Fibroblast of lung (primary cell): ENCODE results near the gene CCNF. TPM values are rescaled to one million over a fixed set of nuclear protein-coding genes. Genes with fewer than 3 reads are reported as not detected.

ENCODE experiments used
- DNase-seq, 2 donors: peaks; one replicate each; pipeline versions ENCODE4 v3.0.0 to v3.0.0-alpha.2; 2010; ENCODE audit warnings: low read depth in 2 of 2
- H2AFZ ChIP-seq: 2 replicates; pipeline ENCODE4 v1.5.1; 2012; ENCODE audit warnings: low read length, control low read depth, inconsistent platforms
- H3K27ac ChIP-seq: 2 replicates; pipeline ENCODE4 v1.5.1; 2011; ENCODE audit warnings: low read length, control low read depth; ENCODE audit not compliant: insufficient read depth
- H3K27me3 ChIP-seq: 2 replicates; pipeline ENCODE4 v1.5.1; 2011; ENCODE audit warnings: mild to moderate bottlenecking, low read length; ENCODE audit not compliant: control insufficient read depth, insufficient read depth
- H3K36me3 ChIP-seq: 2 replicates; pipeline ENCODE4 v1.5.1; 2011; ENCODE audit warnings: low read length; ENCODE audit not compliant: control insufficient read depth, insufficient read depth
- H3K4me1 ChIP-seq: 2 replicates; pipeline ENCODE4 v1.5.1; 2011; ENCODE audit warnings: low read length; ENCODE audit not compliant: control insufficient read depth, insufficient read depth; ENCODE audit errors: extremely low read depth
- H3K4me2 ChIP-seq: 2 replicates; pipeline ENCODE4 v1.5.1; 2011; ENCODE audit warnings: low read length, control low read depth; ENCODE audit not compliant: insufficient read depth; ENCODE audit errors: extremely low read depth
- H3K4me3 ChIP-seq, 4 experiments: fragments of 200-600 bp in 1 of 4; sonication (generic) in 1 of 4; replicated peaks in 1 of 4; 2 replicates each; pipeline ENCODE4 v1.5.1; 2011 to 2016; ENCODE audit warnings: low read length in 4 of 4, low read depth in 3 of 4, mild to moderate bottlenecking in 3 of 4, control low read depth in 2 of 4, inconsistent platforms in 1 of 4, mixed read lengths in 1 of 4; ENCODE audit not compliant: insufficient read depth in 1 of 4; ENCODE audit errors: control extremely low read depth in 1 of 4
- H3K79me2 ChIP-seq: 2 replicates; pipeline ENCODE4 v1.5.1; 2012; ENCODE audit warnings: mild to moderate bottlenecking, low read length, inconsistent platforms; ENCODE audit not compliant: control insufficient read depth, insufficient read depth
- H3K9ac ChIP-seq: 2 replicates; pipeline ENCODE4 v1.5.1; 2011; ENCODE audit warnings: mild to moderate bottlenecking, low read length, control low read depth; ENCODE audit not compliant: insufficient read depth
- H3K9me3 ChIP-seq: 2 replicates; pipeline ENCODE4 v1.5.1; 2012; ENCODE audit warnings: low read depth, low read length; ENCODE audit not compliant: control insufficient read depth, insufficient read depth
- H4K20me1 ChIP-seq: 2 replicates; pipeline ENCODE4 v1.5.1; 2011; ENCODE audit warnings: low read length; ENCODE audit not compliant: control insufficient read depth, insufficient read depth; ENCODE audit errors: extremely low read depth
- CTCF ChIP-seq, 2 donors: IDR thresholded peaks in 1 of 2; conservative IDR thresholded peaks in 1 of 2; 1 replicate in 1 of 2; 2 replicates in 1 of 2; pipeline ENCODE4 v1.5.1; 2011 to 2012; ENCODE audit warnings: low read length in 2 of 2, control low read depth in 1 of 2, inconsistent platforms in 1 of 2, low read depth in 1 of 2, mild to moderate bottlenecking in 1 of 2
- EZH2 ChIP-seq: IDR thresholded peaks from 2 replicates; pipeline ENCODE4 v1.5.1; 2012; ENCODE audit warnings: low read length, control low read depth, mild to moderate bottlenecking; ENCODE audit errors: missing control alignments
- polyA plus RNA-seq, 2 donors: library from polyadenylated mRNA; depleted of rRNA in 1 of 2; stranded (reverse) in 1 of 2; unstranded in 1 of 2; fragments of >200 nt; gene quantifications; 2 replicates each; pipeline ENCODE4 v1.2.1, GENCODE V29; 2011 to 2012; ENCODE audit warnings: missing spikeins in 1 of 2
- total RNA-seq: library from RNA; depleted of rRNA; stranded (reverse); fragments of >200 nt; gene quantifications from 2 replicates; pipeline ENCODE4 v1.2.1, GENCODE V29; 2014

The CCNF gene
- total and polyA plus RNA-seq, 2 donors (not counting 1 experiment from before 2014, with no cell fraction given): 3.8 to 7.3 TPM

- Histone ChIP-seq H3K4me3 (peak overlapping the region; percentile 59 to 74 (median 70)), H4K20me1 (no peaks in the 10 kb centered on the region), H3K4me1 (peaks cover 9% of the 10 kb centered on the region), H3K4me2 (peak overlapping the region; percentile 87), H3K27ac (peak overlapping the region; percentile 82), H2AFZ (peak overlapping the region; percentile 74), H3K27me3 (no peaks in the 10 kb centered on the region), H3K9me3 (no peaks in the 10 kb centered on the region), H3K79me2 (peaks cover 3% of the 10 kb centered on the region), H3K9ac (peak overlapping the region; percentile 77), H3K36me3 (no peaks in the 10 kb centered on the region)
- TF ChIP-seq EZH2: no peak
- peak in 1 of 2 donors; percentile 23 for TF ChIP-seq CTCF (conservative IDR thresholded peaks at IDR 0.05 in 1 of 2, IDR thresholded peaks at IDR 0.05 in 1 of 2; ENCODE audit: low read depth in 1 of 2, low read length in 2 of 2)
- DNase-seq: peak in 1 of 2 donors; percentile 39
Observed at GRCh38 chr16:2473999-2474876, 45.0 kb downstream of the CCNF start.

- Histone ChIP-seq H3K9ac (peak within 1 kb of the TSS; percentile 77), H3K4me2 (peak within 1 kb of the TSS; percentile 87), H3K36me3 (no peaks in the 10 kb centered on the region), H3K9me3 (no peaks in the 10 kb centered on the region), H3K27ac (peak within 1 kb of the TSS; percentile 82), H3K79me2 (peaks cover 3% of the 10 kb centered on the region), H3K27me3 (no peaks in the 10 kb centered on the region), H2AFZ (peak within 1 kb of the TSS; percentile 74), H4K20me1 (no peaks in the 10 kb centered on the region), H3K4me1 (peaks cover 9% of the 10 kb centered on the region), H3K4me3 (peak within 1 kb of the TSS; percentile 59 to 74 (median 70))
- DNase-seq: peak; percentile 62 to 77
- TF ChIP-seq EZH2 (no peak), CTCF (conservative IDR thresholded peaks at IDR 0.05 in 1 of 2, IDR thresholded peaks at IDR 0.05 in 1 of 2; ENCODE audit: low read depth in 1 of 2, low read length in 2 of 2) (no peak)
Observed at GRCh38 chr16:2474877-2475412, 45.7 kb downstream of the CCNF start, which contains the start of gene TBC1D24. TSS of gene TBC1D24 (plus strand) at chr16:2475127. CDS start at chr16:2496149, 21,022 bp downstream.
